Heart right ventricle (tissue), 16 donors: ENCODE data around the gene GRID1. TPM values are rescaled to one million over a fixed set of nuclear protein-coding genes. Genes with fewer than 3 reads are reported as not detected.
A peak's percentile ranks its signal among the peaks of the same experiment; 100 is the strongest.

Experiments
- ATAC-seq, 8 donors: fragments of 200-7000 bp; cut with Tn5 transposase; one replicate each; pipeline ENCODE4 v1.9.1; 2020; ENCODE audit warnings: mild to moderate bottlenecking in 8 of 8, moderate library complexity in 8 of 8, moderate number of reproducible peaks in 1 of 8
- DNase-seq, 2 donors: peaks; one replicate each; pipeline ENCODE4 v3.0.0-alpha.2; 2020
- H3K27ac ChIP-seq, 10 donors: fragments of 200-600 bp; sonication (generic) in 2 of 10; one replicate each; pipeline versions ENCODE4 v1.5.0 to v1.8.0; 2020 to 2022; ENCODE audit warnings: mild to moderate bottlenecking in 3 of 10
- H3K27me3 ChIP-seq, 7 donors: fragments of 200-600 bp; one replicate each; pipeline ENCODE4 v1.8.0; 2021 to 2022; ENCODE audit warnings: mild to moderate bottlenecking in 2 of 7
- H3K36me3 ChIP-seq, 9 donors: fragments of 200-600 bp; sonication (generic) in 1 of 9; one replicate each; pipeline versions ENCODE4 v1.5.0 to v1.8.0; 2020 to 2022; ENCODE audit warnings: mild to moderate bottlenecking in 2 of 9
- H3K4me1 ChIP-seq, 9 donors: fragments of 200-600 bp; sonication (generic) in 1 of 9; one replicate each; pipeline versions ENCODE4 v1.5.0 to v1.8.0; 2020 to 2022; ENCODE audit warnings: mild to moderate bottlenecking in 4 of 9
- H3K4me3 ChIP-seq, 10 donors: fragments of 200-600 bp; sonication (generic) in 2 of 10; one replicate each; pipeline versions ENCODE4 v1.5.0 to v1.8.0; 2020 to 2022; ENCODE audit warnings: mild to moderate bottlenecking in 7 of 10, moderate library complexity in 2 of 10
- H3K9me3 ChIP-seq, 11 donors: fragments of 200-600 bp in 10 of 11; sonication (generic) in 2 of 11; one replicate each; pipeline versions ENCODE4 v1.5.0 to v1.8.0; 2013 to 2022; ENCODE audit warnings: mild to moderate bottlenecking in 2 of 11, control low read depth in 1 of 11, moderate library complexity in 1 of 11
- WGBS, 2 donors: extraction: QIAGEN DNeasy Blood & Tissue Kit; methylation state at CpG; one replicate each; pipeline ENCODE4 v1.1.7; 2013; ENCODE audit warnings: inconsistent platforms in 1 of 2; 5-methylcytosine and 5-hydroxymethylcytosine counted together
- intact Hi-C, 10 donors: fragments of 100-400 bp; cut with DNase I; formaldehyde crosslinking; loops; one replicate each; pipeline versions ENCODE4 v1.11.1 to v1.14.2; 2022
- polyA plus RNA-seq, 2 donors: library from polyadenylated mRNA; stranded (reverse); fragments of 200-250 nt; gene quantifications; one replicate each; pipeline ENCODE4 v1.2.3, GENCODE V29; 2013
- total RNA-seq, 10 donors: library from RNA; stranded (reverse); fragmentation: NEBNext Ultra II Directional in 3 of 10; extraction: Animal tissue kit (Norgen Biotek cat#: 25700) in 3 of 10; gene quantifications; one replicate each; pipeline versions ENCODE4 v1.2.1 to v1.2.4, GENCODE V29; 2021 to 2023
- TF ChIP-seq, protein P1 (sequence below), 9 donors: fragments of 200-600 bp; sonication (generic) in 2 of 9; IDR thresholded peaks; one replicate each; pipeline versions ENCODE4 v1.5.0 to v1.8.0; 2021 to 2022; ENCODE audit warnings: antibody characterized with exemption in 9 of 9, mild to moderate bottlenecking in 5 of 9, moderate library complexity in 1 of 9
- donor health status: Arrhythmogenic right ventricular cardiomyopathy.
- donor health status: ischemic (EF 13 %, LVEDD 7.1; RV severe dilation, severe dysfunction).
- donor health status: healthy with polysubstance abuse.
- donor health status: DM: no; HTN: yes; CAD: no.
- donor health status: DM: no; HTN: no; CAD: no.
- donor health status: ischemic (EF 25% LVEDD 6.9; RV normal size, moderate dysfunction).
- donor health status: ischemic (EF 25% LVEDD 5.7; RV mildly dilated, moderate dysfunction).
- donor health status: healthy.
- donor health status: DM: yes; HTN: yes; CAD: no.
- donor health status: Ischemic cardiomyopathy.
- donor health status: ischemic (EF 35%, LVEDD 5.7; RV mildly dilated, moderate dysfunction).
- donor health status: nonischemic (EF 11% LVEDD 7.7; RV severe dilation, severe dysfunction).
- donor health status: DM: yes; HTN: yes; CAD: no.
- donor health status: PGD.
- donor health status: ischemic (EF 29% LVEDD 5.4; RV normal size, mild dysfunction).
- donor health status: nonischemic (EF 23%, LVEDD 6.1; RV moderate dilation, normal function).

Gene GRID1
- total and polyA plus RNA-seq, 12 donors, result 0.44 to 3.4 (median 1.5) TPM

- ATAC-seq, result no peak
- no peaks in the 10 kb centered on the region for H3K9me3 ChIP-seq
- H3K4me3 ChIP-seq, result peak overlapping the region in 5 of 10 donors; percentile 9 to 65 (median 59)
- no peak for DNase-seq
- 35 to 39% methylated on average over 35 to 46 of the region's 46 CpGs for WGBS, 2 donors
- no peak overlapping the region for H3K27ac ChIP-seq
- H3K4me1 ChIP-seq, result peaks cover 0 to 58% (median 32%) of the 10 kb centered on the region in 9 donors
- peaks cover 7 to 80% (median 62%) of the 10 kb centered on the region in 7 donors for H3K27me3 ChIP-seq
- H3K36me3 ChIP-seq, result no peaks in the 10 kb centered on the region
- TF ChIP-seq, protein P1, sequence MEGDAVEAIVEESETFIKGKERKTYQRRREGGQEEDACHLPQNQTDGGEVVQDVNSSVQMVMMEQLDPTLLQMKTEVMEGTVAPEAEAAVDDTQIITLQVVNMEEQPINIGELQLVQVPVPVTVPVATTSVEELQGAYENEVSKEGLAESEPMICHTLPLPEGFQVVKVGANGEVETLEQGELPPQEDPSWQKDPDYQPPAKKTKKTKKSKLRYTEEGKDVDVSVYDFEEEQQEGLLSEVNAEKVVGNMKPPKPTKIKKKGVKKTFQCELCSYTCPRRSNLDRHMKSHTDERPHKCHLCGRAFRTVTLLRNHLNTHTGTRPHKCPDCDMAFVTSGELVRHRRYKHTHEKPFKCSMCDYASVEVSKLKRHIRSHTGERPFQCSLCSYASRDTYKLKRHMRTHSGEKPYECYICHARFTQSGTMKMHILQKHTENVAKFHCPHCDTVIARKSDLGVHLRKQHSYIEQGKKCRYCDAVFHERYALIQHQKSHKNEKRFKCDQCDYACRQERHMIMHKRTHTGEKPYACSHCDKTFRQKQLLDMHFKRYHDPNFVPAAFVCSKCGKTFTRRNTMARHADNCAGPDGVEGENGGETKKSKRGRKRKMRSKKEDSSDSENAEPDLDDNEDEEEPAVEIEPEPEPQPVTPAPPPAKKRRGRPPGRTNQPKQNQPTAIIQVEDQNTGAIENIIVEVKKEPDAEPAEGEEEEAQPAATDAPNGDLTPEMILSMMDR (IDR thresholded peaks at IDR 0.05), result no peak
- intact Hi-C loops, result loop anchor here in 6 of 10 donors (5.0 to 10.0 kb wide), 8 partner anchors 102 to 820 kb away; no protein-coding TSS in a partner anchor
These were observed 1.9 kb downstream of the GRID1 start for GRCh38 chr10:86364491-86365345.

- peaks cover 0 to 58% (median 32%) of the 10 kb centered on the region in 9 donors for H3K4me1 ChIP-seq
- no peak for DNase-seq
- intact Hi-C loops, result loop anchor here in 6 of 10 donors (5.0 to 10.0 kb wide), 7 partner anchors 102 to 819 kb away; no protein-coding TSS in a partner anchor
- ATAC-seq, result no peak
- TF ChIP-seq, protein P1 (IDR thresholded peaks at IDR 0.05), result no peak
- H3K27ac ChIP-seq, result no peak overlapping the region
- no peaks in the 10 kb centered on the region for H3K9me3 ChIP-seq
- 53 to 60% methylated on average over 29 of the region's 29 CpGs for WGBS, 2 donors
- H3K4me3 ChIP-seq, result peak overlapping the region in 1 of 10 donors; percentile 1
- H3K27me3 ChIP-seq, result peaks cover 7 to 72% (median 56%) of the 10 kb centered on the region in 7 donors
- H3K36me3 ChIP-seq, result no peaks in the 10 kb centered on the region
These were observed 2.6 kb downstream of the GRID1 start for GRCh38 chr10:86363833-86364490.

DNA sequence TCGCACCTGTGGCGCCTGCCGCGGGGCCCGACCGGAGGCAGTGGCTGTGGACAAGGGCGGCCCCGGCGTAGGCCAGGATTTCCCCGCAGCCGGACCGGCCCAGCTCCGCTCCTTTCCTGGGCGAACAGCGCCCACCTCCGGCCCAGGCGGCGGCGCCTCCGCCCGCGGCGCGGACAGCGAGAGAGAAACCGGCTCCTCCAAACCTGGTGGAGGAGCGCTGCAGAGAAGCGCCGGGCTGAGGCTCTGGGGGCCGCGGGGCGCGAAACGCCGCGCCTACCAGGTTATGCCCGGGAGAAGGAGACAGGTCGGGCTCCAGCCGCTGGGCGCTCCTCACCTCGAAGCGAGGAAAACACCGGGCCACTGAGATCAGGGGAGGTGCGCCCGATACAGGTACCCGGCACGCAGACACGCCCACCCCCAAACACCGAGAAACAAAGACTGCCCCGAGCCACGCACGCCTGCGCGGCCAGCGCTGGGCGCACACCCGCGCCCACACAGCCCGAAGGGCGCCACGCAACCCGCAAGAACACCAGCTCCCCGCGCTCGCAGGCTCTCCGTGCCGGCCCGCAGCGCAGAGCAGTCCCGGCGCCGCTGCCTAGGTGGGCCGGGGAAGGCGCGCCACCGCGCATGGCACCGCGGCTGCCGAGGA, 3.3 kb downstream of the GRID1 start:
- Histone ChIP-seq H3K27me3 (peaks cover 7 to 65% (median 52%) of the 10 kb centered on the region in 7 donors), H3K27ac (no peak overlapping the region), H3K4me1 (peaks cover 0 to 58% (median 32%) of the 10 kb centered on the region in 9 donors), H3K9me3 (no peaks in the 10 kb centered on the region), H3K4me3 (peak overlapping the region in 2 of 10 donors; percentile 1 to 14), H3K36me3 (no peaks in the 10 kb centered on the region)
- TF ChIP-seq, protein P1 (IDR thresholded peaks at IDR 0.05), result peak in 8 of 9 donors; percentile 17 to 69 (median 62)
- 17 to 29% methylated on average over 79 to 80 of the region's 80 CpGs for WGBS, 2 donors
- ATAC-seq (peak; percentile 50 to 81 (median 68)), DNase-seq (peak in 1 of 2 donors; percentile 54)
- intact Hi-C loops, result loop anchor here in 6 of 10 donors (5.0 to 10.0 kb wide), 7 partner anchors 101 to 819 kb away; no protein-coding TSS in a partner anchor
